NCI-H1105 treated with DMSO at 0.1 percent for 48 hours (cell line): Measurements from ENCODE around the gene LEP.
"Not testable (repeated sequence)": the region's sequence is repeated elsewhere in the genome, so short reads cannot be mapped to it uniquely, and the experiment has no call there.

Experiments used
- DNase-seq: peaks from one replicate; lab custom pipeline; 2025; lab: John Stamatoyannopoulos, UW

LEP gene

DNA sequence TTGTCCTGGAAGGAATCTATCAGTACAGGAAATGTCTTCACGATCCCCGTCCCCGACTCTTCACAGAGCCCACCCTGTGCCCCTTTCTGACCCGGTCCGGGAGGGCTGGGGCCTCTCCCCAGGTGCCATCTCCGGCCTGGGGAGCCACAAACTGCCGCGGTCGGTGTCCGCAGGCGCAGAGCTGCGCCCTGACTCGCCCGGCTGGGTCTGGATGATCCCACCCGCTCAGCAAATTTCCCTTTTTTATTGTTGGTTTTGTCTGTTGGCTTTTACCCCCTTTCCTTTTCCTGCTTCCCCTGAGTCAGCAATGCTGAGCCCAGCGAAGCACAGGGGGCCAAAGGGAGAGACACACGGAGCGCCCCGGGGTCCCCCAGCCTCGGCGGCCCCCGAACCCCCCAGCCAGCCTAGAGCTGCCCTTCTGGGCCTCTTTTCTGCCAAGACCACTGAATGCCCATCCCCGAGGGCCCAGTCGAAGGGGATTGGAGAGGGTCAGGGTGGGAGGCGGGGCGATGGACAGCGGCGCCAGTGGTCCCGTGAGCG is 30.9 kb downstream of the LEP start:
- DNase-seq: no peak

DNA sequence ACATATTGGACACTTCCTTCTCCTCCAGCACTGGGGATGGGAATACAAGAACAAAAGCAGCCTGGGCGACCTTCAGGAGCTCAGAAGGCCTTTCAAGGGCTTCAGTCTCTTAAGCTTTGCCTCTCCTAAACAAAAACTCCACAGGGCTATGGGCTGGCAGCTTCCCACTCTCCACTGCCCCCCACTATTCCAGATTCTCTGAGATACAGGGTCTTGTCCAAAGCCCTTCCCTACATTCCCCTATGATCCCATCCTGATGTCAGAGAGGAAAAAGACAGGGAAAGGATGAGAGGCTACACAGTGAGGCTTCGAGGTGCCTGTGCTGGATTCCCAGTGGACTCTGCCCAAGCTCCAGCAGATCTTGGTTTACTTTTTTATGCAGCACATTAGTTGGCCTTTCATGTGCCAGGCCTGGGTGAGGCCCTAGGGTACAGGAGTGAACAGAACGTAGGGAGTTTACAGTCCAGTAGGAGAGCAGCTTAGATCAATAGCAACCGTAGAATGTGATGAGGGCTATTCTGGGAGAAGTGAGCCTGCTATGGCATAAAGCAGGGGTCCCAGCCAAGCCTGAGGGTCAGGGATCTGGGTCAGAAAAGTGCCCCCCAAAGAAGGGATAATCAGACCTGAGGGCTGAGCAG is 33.3 kb downstream of the LEP start:
- DNase-seq: no peak

DNA sequence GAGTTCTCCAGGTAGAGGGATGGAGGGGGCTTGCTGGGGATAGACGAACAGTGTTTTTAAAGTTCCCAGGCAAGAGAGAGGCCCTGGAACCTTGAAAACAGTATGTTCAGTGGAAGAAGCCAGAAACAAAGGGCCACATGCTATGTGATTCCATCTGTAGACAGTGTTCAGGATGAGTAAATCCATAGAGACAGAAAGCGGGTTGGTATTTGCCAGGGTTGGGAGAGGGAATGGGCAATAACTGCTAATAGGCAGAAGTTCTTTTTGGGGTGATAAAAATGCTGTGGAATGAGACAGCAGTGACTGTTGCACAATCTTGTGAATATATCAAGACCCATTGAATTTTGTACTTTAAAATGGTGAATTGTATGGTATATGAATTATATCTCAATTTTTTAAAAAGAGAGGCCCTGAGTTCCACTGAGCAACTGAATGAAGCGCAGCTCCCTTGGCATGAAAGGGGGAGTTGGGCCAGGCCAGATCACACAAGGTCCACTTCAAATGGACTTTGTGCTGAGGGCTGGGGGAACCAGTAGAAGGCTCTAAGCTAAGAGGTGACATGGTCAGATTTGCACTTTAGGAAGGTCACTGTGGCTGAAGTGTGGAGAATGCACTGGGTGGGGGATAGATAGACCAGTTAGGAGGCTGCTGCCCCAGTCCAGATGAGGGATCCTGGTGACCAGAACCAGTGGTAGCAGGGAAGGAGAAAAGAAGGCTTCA is 34.0 kb downstream of the LEP start:
- DNase-seq: no peak

DNA sequence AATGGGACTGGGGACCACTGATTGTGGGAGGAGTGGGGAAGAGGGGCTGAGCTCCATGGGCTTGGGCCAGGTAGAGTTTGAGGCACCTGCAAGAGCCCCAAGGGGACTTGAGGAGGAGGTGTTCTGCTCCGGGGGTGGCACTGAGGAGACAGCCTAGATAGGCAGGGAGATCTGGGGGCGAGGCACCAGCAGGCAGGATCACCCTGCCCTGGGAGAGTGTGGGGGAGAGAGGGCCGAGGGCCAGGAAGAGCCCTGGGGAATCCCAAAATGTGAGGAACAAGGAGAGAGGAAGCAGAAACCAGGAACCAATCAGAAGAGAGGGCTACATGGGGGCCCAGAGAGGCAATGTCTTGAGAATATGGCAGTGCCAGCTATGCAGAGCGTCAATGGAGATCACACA is 34.6 kb downstream of the LEP start:
- no peak for DNase-seq

DNA sequence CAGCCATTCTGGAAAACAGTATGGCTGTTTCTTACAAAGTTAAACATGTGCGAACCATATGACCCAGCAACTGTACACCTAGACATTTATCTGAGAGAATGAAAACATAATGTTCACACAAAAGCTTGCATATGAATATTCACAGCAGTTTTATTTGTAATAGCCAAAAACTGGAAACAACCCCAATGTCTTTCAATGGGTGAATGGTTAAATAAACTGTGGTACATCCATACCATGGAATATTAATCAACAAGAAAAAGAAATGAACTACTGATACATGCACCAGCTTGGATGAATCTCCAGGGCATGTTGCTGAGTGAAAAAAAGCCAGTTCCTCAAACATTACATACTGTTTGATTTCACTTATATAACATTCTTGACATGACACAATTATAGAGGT is 37.3 kb downstream of the LEP start:
- DNase-seq: no peak

DNA sequence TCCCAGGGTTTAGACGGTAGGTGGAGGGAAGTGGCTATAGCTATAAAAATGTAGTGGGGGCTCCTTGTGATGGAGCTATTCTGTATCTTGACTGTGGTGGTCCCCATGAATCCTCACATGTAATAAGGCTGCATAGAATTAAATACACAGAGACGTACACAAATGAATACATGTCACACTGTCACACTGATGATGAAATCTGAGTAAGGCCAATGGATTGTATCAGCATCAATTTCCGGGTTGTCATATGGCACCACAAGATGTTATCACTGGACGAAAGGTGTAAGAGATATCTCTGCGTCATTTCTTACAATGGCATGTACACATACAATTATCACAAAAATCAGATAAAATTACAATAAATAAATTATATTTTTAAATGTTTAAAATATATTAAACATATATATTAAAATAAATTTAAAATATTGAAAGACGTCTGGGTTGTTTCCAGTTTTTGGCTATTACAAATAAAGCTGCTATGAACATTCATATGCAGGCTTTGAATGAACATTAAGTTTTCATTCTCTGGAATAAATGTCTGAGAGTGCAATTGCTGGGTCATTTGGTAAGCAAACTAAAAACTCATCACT is 38.1 kb downstream of the LEP start:
- no peak for DNase-seq

DNA sequence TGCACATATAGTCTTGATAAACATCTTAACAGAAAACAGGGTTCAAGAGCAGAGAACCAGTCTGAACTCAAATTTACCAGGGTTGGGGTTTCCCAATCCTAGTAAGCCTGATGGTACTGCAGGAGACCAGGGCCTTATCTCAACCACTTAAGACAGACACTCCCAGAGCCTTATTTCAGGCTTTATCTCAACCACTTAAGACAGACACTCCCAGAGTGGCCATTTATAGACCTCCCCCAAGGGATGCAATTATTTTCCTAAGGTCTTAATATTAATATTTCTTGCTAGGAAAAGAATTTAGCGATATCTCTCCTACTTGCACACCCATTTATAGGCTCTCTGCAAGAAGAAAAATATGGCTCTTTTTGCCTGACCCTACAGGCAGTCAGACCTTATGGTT is 39.4 kb downstream of the LEP start:
- not testable (repeated sequence) for DNase-seq

DNA sequence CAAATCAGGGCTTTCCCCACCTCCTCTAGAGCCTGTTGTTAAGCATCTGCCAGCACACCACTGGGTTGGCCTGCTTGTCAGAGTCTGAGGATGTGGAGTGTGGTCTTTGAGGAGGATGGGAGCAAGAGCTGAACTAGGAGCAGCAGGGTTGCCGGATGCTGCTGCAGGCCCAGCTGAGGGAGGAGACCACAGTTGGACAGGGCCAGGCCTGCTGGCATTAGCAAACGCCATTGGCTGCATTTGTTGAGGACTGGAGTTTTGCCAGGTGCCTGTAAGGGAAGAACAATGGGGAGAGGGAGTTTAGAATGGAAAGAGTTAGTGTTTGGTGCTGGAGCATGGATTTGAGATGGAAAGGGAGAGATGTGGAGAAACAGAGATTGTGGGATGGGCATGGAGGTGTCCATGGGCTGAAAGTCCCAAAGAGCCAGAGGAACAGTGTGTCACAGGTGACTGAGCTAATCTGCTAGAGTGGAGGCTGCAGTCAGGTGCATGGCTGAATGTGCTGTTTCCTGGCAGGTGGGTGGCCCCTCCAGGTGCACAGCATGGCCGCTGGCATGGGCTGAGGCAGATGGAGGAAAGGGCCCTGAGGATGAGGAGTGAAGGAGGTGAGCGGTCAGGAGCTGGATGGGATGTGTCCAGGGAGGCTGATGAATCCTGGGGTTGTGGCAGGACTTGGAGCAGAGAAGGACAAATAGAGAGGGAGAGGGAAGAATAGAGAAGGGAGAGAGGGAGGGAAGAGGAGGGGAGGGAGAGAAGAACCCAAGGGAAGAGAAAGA is 40.7 kb downstream of the LEP start:
- DNase-seq: peak; percentile 3

DNA sequence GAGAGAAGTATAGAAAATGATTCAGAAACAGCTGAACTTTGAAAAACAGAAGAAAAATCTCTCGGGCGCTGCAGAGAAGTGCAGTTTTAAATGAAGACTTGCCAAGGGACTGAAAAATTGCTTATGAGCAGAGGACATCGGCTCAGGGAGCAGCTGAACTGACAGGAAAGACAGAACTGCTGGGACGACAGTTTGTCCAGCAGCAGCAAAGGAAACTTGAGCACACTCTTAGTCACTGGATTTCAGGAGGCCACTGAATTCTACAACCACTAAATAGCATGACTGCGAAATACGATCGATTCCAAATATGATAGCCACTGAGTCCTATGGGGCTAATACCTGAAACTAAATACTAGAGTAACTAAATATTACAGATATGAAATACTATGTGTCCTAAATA is 43.0 kb downstream of the LEP start:
- DNase-seq: no peak

DNA sequence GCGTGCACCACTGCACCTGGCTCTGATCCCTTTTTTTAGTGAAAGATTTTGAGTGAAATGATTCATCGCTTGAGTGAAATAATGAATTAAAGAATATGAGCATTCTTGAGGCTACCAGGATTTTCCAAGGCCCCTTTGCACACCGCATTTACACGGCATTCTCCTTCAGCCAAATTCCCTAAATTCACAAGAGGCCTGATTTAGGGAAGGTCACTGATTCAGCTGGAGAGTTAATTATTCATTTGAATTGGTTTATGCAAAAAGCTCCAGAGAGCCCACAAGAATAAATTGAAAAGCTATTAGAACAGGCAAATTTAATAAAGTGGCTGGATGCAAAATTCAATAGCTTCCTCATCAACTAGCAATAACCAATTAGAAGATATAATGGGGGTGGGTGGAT is 46.5 kb downstream of the LEP start:
- DNase-seq: no peak

DNA sequence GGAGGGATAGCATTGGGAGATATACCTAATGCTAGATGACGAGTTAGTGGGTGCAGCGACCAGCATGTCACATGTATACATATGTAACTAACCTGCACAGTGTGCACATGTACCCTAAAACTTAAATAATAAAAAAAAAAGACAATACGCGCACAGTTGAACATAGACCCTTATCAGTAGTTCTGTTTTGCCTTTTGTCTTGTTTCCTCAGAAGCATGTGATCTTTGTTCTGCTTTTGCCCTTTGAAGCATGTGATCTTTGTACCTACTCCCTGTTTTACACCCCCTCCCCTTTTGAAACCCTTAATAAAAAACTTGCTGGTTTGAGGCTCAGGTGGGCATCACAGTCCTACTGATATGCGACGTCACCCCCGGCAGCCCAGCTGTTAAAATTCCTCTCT is 56.9 kb downstream of the LEP start:
- DNase-seq: not testable (repeated sequence)

DNA sequence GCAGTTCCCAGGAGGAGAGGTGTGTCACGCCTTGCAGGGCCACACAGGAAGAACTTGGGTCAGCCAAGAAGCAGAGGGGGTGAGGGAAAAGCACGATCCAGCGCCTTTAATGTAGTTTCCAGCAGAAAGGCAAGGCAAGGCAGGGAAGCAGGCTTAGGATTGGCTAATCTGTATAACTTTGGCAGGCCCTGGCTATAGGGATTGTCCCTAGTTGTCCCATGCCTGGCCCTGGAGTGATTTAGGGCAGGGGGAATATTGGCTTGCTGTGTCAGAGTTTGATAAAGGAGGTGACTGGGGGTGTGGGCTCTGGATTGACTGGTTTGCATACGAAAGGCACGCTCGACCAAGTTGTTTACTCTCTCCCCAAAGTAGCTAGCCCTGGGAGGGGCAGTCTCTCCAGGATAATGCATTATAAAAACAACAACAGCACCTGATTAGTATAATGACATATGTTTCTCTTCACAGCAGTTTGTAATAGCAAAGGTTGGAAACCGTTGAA is 58.1 kb downstream of the LEP start:
- DNase-seq: no peak

DNA sequence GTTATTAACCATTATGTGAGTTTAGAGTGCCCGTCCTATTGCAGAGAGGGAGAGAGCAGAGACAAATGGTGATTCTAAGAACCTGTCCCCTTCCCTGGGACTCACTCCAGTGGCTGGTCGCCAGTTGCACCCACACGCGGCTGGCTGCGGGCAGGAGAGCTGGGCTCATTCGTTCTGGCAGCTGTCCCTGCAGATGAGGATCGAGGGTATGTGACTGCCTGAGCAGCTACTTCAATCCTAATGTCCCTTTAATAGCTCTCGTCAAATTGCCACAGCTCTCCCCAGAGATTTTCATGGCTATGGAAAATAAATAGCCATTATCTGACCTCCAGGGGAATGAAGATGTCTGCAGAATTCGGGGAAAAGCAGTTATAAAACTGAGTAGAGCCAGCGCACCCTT is 61.1 kb downstream of the LEP start:
- DNase-seq: peak; percentile 16

DNA sequence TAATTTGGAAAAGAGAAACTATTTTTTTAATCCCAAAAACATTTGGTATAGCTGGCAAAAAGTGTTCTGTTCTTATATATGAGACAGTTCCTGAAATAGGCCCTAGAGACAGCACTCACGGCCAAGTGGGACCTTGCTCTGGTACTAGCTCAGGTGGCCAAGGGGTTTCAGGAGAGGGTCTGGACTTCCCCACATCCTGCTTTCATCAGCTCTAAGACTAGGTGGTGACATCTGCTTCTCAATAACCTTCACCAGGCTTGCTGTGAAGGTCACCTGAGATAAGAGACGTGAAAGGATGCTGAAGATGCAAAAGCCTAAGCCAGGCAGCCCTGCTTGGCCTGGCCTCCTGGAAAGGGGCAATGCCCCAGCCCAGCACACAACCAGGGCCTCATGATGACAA is 62.1 kb downstream of the LEP start:
- no peak for DNase-seq

DNA sequence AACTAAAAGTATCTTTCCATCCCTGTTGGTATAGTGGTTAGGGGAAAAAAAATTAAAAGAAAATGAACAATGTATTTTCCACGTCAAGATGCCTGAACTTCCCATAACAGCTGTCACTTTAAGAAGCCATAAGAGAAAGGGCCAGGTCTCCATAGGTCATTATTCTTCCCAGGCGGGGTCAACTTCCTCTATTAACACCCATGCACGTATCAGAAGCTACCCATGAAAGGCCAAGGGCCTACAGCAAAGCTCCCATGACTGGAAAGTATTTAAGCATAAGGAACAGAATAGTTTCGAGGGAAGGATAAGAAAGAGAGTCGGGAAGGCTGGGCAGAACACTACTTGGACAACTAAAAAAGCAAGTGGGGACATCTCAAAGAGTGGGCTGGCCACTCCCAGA is 62.6 kb downstream of the LEP start:
- no peak for DNase-seq

DNA sequence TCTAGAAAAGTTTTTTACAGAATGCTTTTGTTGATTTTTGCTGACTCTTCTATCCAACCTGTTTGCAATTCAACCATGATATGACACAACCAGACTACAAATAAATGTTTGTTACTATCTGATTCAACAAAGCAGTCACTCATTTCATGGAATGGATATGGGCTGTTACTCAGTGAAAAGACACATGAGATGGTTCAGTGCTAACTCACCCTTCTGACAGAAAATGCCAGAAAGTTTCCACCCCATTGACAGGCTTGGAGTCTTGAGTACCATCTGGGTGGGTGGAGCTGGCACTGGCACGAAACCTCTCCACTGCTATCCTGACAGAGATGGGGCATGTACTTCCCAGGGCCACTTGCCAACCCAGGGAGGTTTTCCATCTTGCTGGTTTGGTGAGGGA is 63.1 kb downstream of the LEP start:
- no peak for DNase-seq

DNA sequence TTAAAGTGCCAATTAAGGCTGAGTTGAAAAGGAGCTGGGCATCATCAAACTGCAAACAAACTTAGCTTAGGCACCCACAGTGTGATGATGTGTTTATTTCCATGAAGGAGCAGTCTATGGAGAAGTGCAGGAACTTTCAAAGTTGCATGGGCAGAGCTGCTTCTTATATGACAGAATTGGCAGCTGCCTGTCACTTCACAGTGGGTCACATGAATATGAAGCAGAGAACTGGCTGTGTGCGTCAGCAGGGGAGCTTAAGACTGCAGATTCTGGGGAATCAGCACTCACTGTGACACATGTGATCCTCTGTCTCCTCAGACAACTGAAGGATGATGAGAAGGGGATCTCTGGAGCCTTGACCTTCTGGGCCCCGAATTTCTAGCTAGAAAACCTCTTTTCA is 66.0 kb downstream of the LEP start:
- no peak for DNase-seq
